GM12873 (cell line): ENCODE data around the gene C9orf85.

ENCODE experiments used
- CTCF ChIP-seq: IDR thresholded peaks from 2 replicates; pipeline ENCODE4 v1.5.1; 2012; ENCODE audit warnings: low read depth, mild to moderate bottlenecking, moderate library complexity, low read length, control low read depth; ENCODE audit not compliant: insufficient read depth; ENCODE audit errors: missing control alignments

The C9orf85 gene

GRCh38 chr9:71891557-71892189 lies 19.8 kb upstream of the C9orf85 start:
- TF ChIP-seq CTCF: no peak

- TF ChIP-seq CTCF: no peak
Measured at GRCh38 chr9:71895117-71895516, 16.3 kb upstream of the C9orf85 start.

- TF ChIP-seq CTCF: no peak
Measured at GRCh38 chr9:71895955-71896354, 15.5 kb upstream of the C9orf85 start.

- no peak for TF ChIP-seq CTCF
Measured at GRCh38 chr9:71896761-71897160, 14.7 kb upstream of the C9orf85 start.

GRCh38 chr9:71897577-71897976 lies 13.9 kb upstream of the C9orf85 start:
- no peak for TF ChIP-seq CTCF

GRCh38 chr9:71901695-71902597 lies 9.5 kb upstream of the C9orf85 start:
- TF ChIP-seq CTCF: peak; percentile 14

GRCh38 chr9:71904076-71904475 lies 7.4 kb upstream of the C9orf85 start:
- TF ChIP-seq CTCF: no peak
